ENCODE measurements around the gene MN1.

The MN1 gene

GRCh38 chr22:27796829-27797519 is 4.6 kb downstream of the MN1 start:
- H3K4me3 ChIP-seq (ENCODE audit: low read depth, low read length): no peak overlapping the region
- no peak for DNase-seq (ENCODE audit: low read depth)
- TF ChIP-seq CTCF (IDR thresholded peaks at IDR 0.05; ENCODE audit: control insufficient read depth, extremely low read depth, insufficient read depth): no peak

- no peak for TF ChIP-seq CTCF (IDR thresholded peaks at IDR 0.05; ENCODE audit: control insufficient read depth, extremely low read depth, insufficient read depth)
- H3K4me3 ChIP-seq (ENCODE audit: low read depth, low read length): no peak overlapping the region
- no peak for DNase-seq (ENCODE audit: low read depth)
Measured at GRCh38 chr22:27795696-27796517, 5.6 kb downstream of the MN1 start.

GRCh38 chr22:27795053-27795452 is 6.5 kb downstream of the MN1 start:
- TF ChIP-seq CTCF (IDR thresholded peaks at IDR 0.05; ENCODE audit: control insufficient read depth, extremely low read depth, insufficient read depth): no peak
- no peak overlapping the region for H3K4me3 ChIP-seq (ENCODE audit: low read depth, low read length)
- DNase-seq (ENCODE audit: low read depth): no peak

- DNase-seq (ENCODE audit: low read depth): no peak
- H3K4me3 ChIP-seq (ENCODE audit: low read depth, low read length): no peak overlapping the region
- no peak for TF ChIP-seq CTCF (IDR thresholded peaks at IDR 0.05; ENCODE audit: control insufficient read depth, extremely low read depth, insufficient read depth)
Measured at GRCh38 chr22:27794226-27794625, 7.3 kb downstream of the MN1 start.

- no peak for DNase-seq (ENCODE audit: low read depth)
- no peak for TF ChIP-seq CTCF (IDR thresholded peaks at IDR 0.05; ENCODE audit: control insufficient read depth, extremely low read depth, insufficient read depth)
- no peak overlapping the region for H3K4me3 ChIP-seq (ENCODE audit: low read depth, low read length)
Measured at GRCh38 chr22:27793576-27793975, 8.0 kb downstream of the MN1 start.

- H3K4me3 ChIP-seq (ENCODE audit: low read depth, low read length): no peak overlapping the region
- no peak for DNase-seq (ENCODE audit: low read depth)
- TF ChIP-seq CTCF (IDR thresholded peaks at IDR 0.05; ENCODE audit: control insufficient read depth, extremely low read depth, insufficient read depth): no peak
Measured at GRCh38 chr22:27792452-27793161, 8.9 kb downstream of the MN1 start.

Data from LNCaP clone FGC (cell line).